HCT116 (cell line): ENCODE measurements around the gene NCBP3. TPM values are rescaled to one million over a fixed set of nuclear protein-coding genes. Genes with fewer than 3 reads are reported as not detected.
A peak's percentile ranks its signal among the peaks of the same experiment; 100 is the strongest.

Source experiments
- ATAC-seq: fragments of 200-7000 bp; cut with Tn5 transposase; 2 replicates; pipeline ENCODE4 v1.9.1; 2020; ENCODE audit warnings: mild to moderate bottlenecking, moderate library complexity
- BruUV-seq: library from RNA; stranded (reverse); fragments of 400-500 nt; replicated peaks from 2 replicates; lab custom pipeline; 2021; lab: Mats Ljungman, UMichigan
- CTCF ChIA-PET: fragments of 300-600 bp; sonication (Branson Sonifier 250); formaldehyde crosslinking; loops from one replicate; lab custom pipeline; 2021; ENCODE audit warnings: antibody characterized with exemption; lab: Charles Lee
- POLR2A ChIA-PET: fragments of 300-600, 350-600 bp; sonication (Branson Sonifier 250); formaldehyde crosslinking; loops from one replicate; lab custom pipeline; 2021; ENCODE audit warnings: antibody characterized with exemption; lab: Charles Lee
- RAD21 ChIA-PET, 2 experiments: fragments of 300-600 bp; sonication (Branson Sonifier 250); formaldehyde crosslinking; loops; one replicate each; lab custom pipeline; 2023; ENCODE audit warnings: low total read pairs in 2 of 2; ENCODE audit not compliant: uncharacterized antibody in 2 of 2, unreplicated experiment in 2 of 2, low non-redundant PET in 1 of 2; lab: Charles Lee
- DNase-seq: peaks from one replicate; pipeline ENCODE4 v3.0.0-alpha.2; 2010; ENCODE audit warnings: low read depth, low spot score
- H2AFZ ChIP-seq: fragments of 200-600 bp; shearing (Covaris generic), sonication (generic); 2 replicates; pipeline ENCODE4 v1.6.1; 2017; ENCODE audit warnings: low read depth, mixed run types, mixed read lengths, antibody characterized with exemption, low read length; ENCODE audit not compliant: poor library complexity, severe bottlenecking
- H3K27ac ChIP-seq: 2 replicates; pipeline ENCODE4 v1.5.1; 2012; ENCODE audit warnings: low read depth, low read length
- H3K27me3 ChIP-seq: fragments of 200-600 bp; sonication (generic); 2 replicates; pipeline ENCODE4 v1.6.1; 2016; ENCODE audit warnings: mixed run types, low read length, mixed read lengths; ENCODE audit not compliant: insufficient read depth
- H3K36me3 ChIP-seq, 2 experiments: fragments of 200-500 bp in 1 of 2; fragments of 200-600 bp in 1 of 2; sonication (Bioruptor generic) in 1 of 2; sonication (generic) in 1 of 2; 2 replicates each; pipeline versions ENCODE4 v1.5.1 to v1.6.1; 2014 to 2016; ENCODE audit warnings: low read length in 2 of 2, inconsistent platforms in 1 of 2, mixed read lengths in 1 of 2, mixed run types in 1 of 2; ENCODE audit not compliant: insufficient read depth in 2 of 2, control insufficient read depth in 1 of 2
- H3K4me1 ChIP-seq, 2 experiments: fragments of 200-600 bp in 1 of 2; sonication (generic) in 1 of 2; 2 replicates each; pipeline versions ENCODE4 v1.5.1 to v1.6.1; 2012 to 2017; ENCODE audit warnings: low read length in 2 of 2, inconsistent platforms in 1 of 2, mild to moderate bottlenecking in 1 of 2, mixed read lengths in 1 of 2, mixed run types in 1 of 2, moderate library complexity in 1 of 2; ENCODE audit not compliant: insufficient read depth in 2 of 2, control insufficient read depth in 1 of 2
- H3K4me2 ChIP-seq: fragments of 200-600 bp; sonication (generic); 2 replicates; pipeline ENCODE4 v1.6.1; 2017; ENCODE audit warnings: mixed run types, low read length, mixed read lengths
- H3K4me3 ChIP-seq, 2 experiments: fragments of 200-600 bp in 1 of 2; sonication (generic) in 1 of 2; replicated peaks in 1 of 2; 2 replicates each; pipeline ENCODE4 v1.5.1; 2011 to 2016; ENCODE audit warnings: low read length in 2 of 2, control low read depth in 1 of 2, low read depth in 1 of 2, mild to moderate bottlenecking in 1 of 2, mixed read lengths in 1 of 2, mixed run types in 1 of 2
- H3K79me2 ChIP-seq: fragments of 200-600 bp; sonication (generic); 2 replicates; pipeline ENCODE4 v1.6.1; 2017; ENCODE audit warnings: mild to moderate bottlenecking, mixed run types, low read length, moderate library complexity, mixed read lengths; ENCODE audit not compliant: insufficient read depth
- H3K9ac ChIP-seq: fragments of 200-600 bp; sonication (generic); 2 replicates; pipeline ENCODE4 v1.6.1; 2016; ENCODE audit warnings: low read length, mixed read lengths
- H3K9me2 ChIP-seq: fragments of 200-600 bp; sonication (generic), shearing (Covaris generic); 2 replicates; pipeline ENCODE4 v1.6.1; 2017; ENCODE audit warnings: mixed run types, mild to moderate bottlenecking, moderate library complexity; ENCODE audit not compliant: insufficient read depth
- H3K9me3 ChIP-seq, 2 experiments: fragments of 200-500 bp in 1 of 2; fragments of 200-600 bp in 1 of 2; sonication (Bioruptor generic) in 1 of 2; sonication (generic) in 1 of 2; 2 replicates each; pipeline ENCODE4 v1.6.1; 2014 to 2017; ENCODE audit warnings: low read length in 2 of 2, mixed read lengths in 2 of 2, inconsistent platforms in 1 of 2, low read depth in 1 of 2, mild to moderate bottlenecking in 1 of 2, mixed run types in 1 of 2, moderate library complexity in 1 of 2; ENCODE audit not compliant: control insufficient read depth in 1 of 2, insufficient read depth in 1 of 2
- H4K20me1 ChIP-seq: fragments of 200-600 bp; sonication (generic), shearing (Covaris generic); 2 replicates; pipeline ENCODE4 v1.6.1; 2017; ENCODE audit warnings: mixed run types, mild to moderate bottlenecking, moderate library complexity; ENCODE audit not compliant: insufficient read depth
- ATF3 ChIP-seq: IDR thresholded peaks from 2 replicates; pipeline ENCODE4 v1.6.1; 2012
- CBX3 ChIP-seq: IDR thresholded peaks from 2 replicates; pipeline ENCODE4 v1.6.1; 2012; ENCODE audit warnings: low read depth
- CEBPB ChIP-seq: IDR thresholded peaks from 2 replicates; pipeline ENCODE4 v1.6.1; 2012; ENCODE audit warnings: low read depth
- CTCF ChIP-seq, 3 experiments: fragments of 200-600 bp in 1 of 3; sonication (generic) in 1 of 3; IDR thresholded peaks in 2 of 3; conservative IDR thresholded peaks in 1 of 3; 2 replicates each; pipeline ENCODE4 v1.5.1; 2012 to 2017; ENCODE audit warnings: low read depth in 2 of 3, low read length in 2 of 3, antibody characterized with exemption in 1 of 3, borderline replicate concordance in 1 of 3, control low read depth in 1 of 3, mild to moderate bottlenecking in 1 of 3, mixed read lengths in 1 of 3, mixed run types in 1 of 3, moderate library complexity in 1 of 3; ENCODE audit not compliant: insufficient read depth in 1 of 3
- EGR1 ChIP-seq: IDR thresholded peaks from 2 replicates; pipeline ENCODE4 v1.6.1; 2012; ENCODE audit warnings: low read depth
- ELF1 ChIP-seq: IDR thresholded peaks from 2 replicates; pipeline ENCODE4 v1.6.1; 2012; ENCODE audit warnings: low read depth, borderline replicate concordance
- FOSL1 ChIP-seq: IDR thresholded peaks from 2 replicates; pipeline ENCODE4 v1.6.1; 2012; ENCODE audit warnings: low read depth
- JUND ChIP-seq: IDR thresholded peaks from 2 replicates; pipeline ENCODE4 v1.6.1; 2012
- MAX ChIP-seq: IDR thresholded peaks from 2 replicates; pipeline ENCODE4 v1.6.1; 2012
- POLR2AphosphoS5 ChIP-seq: IDR thresholded peaks from 2 replicates; pipeline ENCODE4 v1.6.1; 2011; ENCODE audit warnings: mild to moderate bottlenecking, low read depth, low read length, moderate library complexity
- REST ChIP-seq: IDR thresholded peaks from 2 replicates; pipeline ENCODE4 v1.6.1; 2012; ENCODE audit warnings: low read depth
- SIN3A ChIP-seq: IDR thresholded peaks from 2 replicates; pipeline ENCODE4 v1.6.1; 2012; ENCODE audit warnings: low read depth
- SP1 ChIP-seq: IDR thresholded peaks from 2 replicates; pipeline ENCODE4 v1.6.1; 2012; ENCODE audit warnings: low read depth
- TCF7L2 ChIP-seq: IDR thresholded peaks from 2 replicates; pipeline ENCODE4 v1.7.0; 2011; ENCODE audit warnings: borderline replicate concordance, inconsistent platforms; ENCODE audit not compliant: insufficient read depth, insufficient read length; ENCODE audit errors: extremely low read depth
- YY1 ChIP-seq: IDR thresholded peaks from 2 replicates; pipeline ENCODE4 v1.6.1; 2011; ENCODE audit warnings: low read length, low read depth, moderate library complexity, mild to moderate bottlenecking; ENCODE audit not compliant: insufficient replicate concordance; ENCODE audit errors: extremely low read depth
- ZFX ChIP-seq: fragments of 450-650 bp; IDR thresholded peaks from 2 replicates; pipeline ENCODE4 v1.6.1; 2017
- intact Hi-C: fragments of 100-400 bp; cut with micrococcal nuclease; formaldehyde crosslinking; loops from 2 replicates; pipeline ENCODE4 v1.10.0; 2022
- total RNA-seq: library from RNA; stranded (reverse); gene quantifications from one replicate; pipeline ENCODE4 v1.2.1, GENCODE V29; 2021; ENCODE audit not compliant: unreplicated experiment
- TF ChIP-seq, protein P1 (sequence below): IDR thresholded peaks from 2 replicates; pipeline ENCODE4 v1.6.1; 2011; ENCODE audit warnings: mild to moderate bottlenecking, low read length, moderate library complexity; ENCODE audit not compliant: insufficient replicate concordance; ENCODE audit errors: extremely low read depth

Gene NCBP3
- total RNA-seq, 1 experiment from 2014 or later, result 46.5 TPM

GRCh38 chr17:3885271-3885670, 39.2 kb upstream of the NCBP3 start:
- DNase-seq (no peak), ATAC-seq (no peak)
- H3K4me2 ChIP-seq, result 0 out of 2 replicates have a peak overlapping the region, but pooled peaks have one; percentile 61
- ChIA-PET CTCF (interaction anchor here (0.8 kb wide), 1 partner anchor 29 kb away, joined by 3 read pairs; no protein-coding TSS in a partner anchor), POLR2A (no interaction called here), RAD21 (interaction anchor here in 1 of 2 experiments (0.6 kb wide), 1 partner anchor 117 kb away, joined by 3 read pairs; no protein-coding TSS in a partner anchor)
- no peak overlapping the region; the same call in 1 of the 2 replicates for H3K9ac ChIP-seq
- H3K36me3 ChIP-seq, result peaks cover 4 to 13% of the 10 kb centered on the region in 2 experiments; a peak in 2 of 4 replicates
- peaks cover 42 to 49% of the 10 kb centered on the region in 2 experiments for H3K4me1 ChIP-seq
- intact Hi-C loops, result no loop called here
- no peak overlapping the region for H2AFZ ChIP-seq
- H4K20me1 ChIP-seq, result no peaks in the 10 kb centered on the region
- H3K4me3 ChIP-seq, result no peak overlapping the region
- H3K27ac ChIP-seq, result 0 out of 2 replicates have a peak overlapping the region, but pooled peaks have one; percentile 22
- peaks cover 16% of the 10 kb centered on the region; the same call in 1 of the 2 replicates for H3K79me2 ChIP-seq
- no peaks in the 10 kb centered on the region for H3K9me2 ChIP-seq
- BruUV-seq, result no TSS peak
- TF ChIP-seq CTCF (IDR thresholded peaks at IDR 0.05 in 2 of 3, conservative IDR thresholded peaks at IDR 0.05 in 1 of 3; ENCODE audit: borderline replicate concordance in 1 of 3, insufficient read depth in 1 of 3, low read depth in 2 of 3, low read length in 2 of 3) (no peak), TCF7L2 (no peak), FOSL1 (no peak), CBX3 (no peak), SP1 (no peak), REST (no peak), MAX (no peak), JUND (no peak), YY1 (no peak), ZFX (no peak), POLR2AphosphoS5 (no peak), EGR1 (no peak), SIN3A (no peak), ELF1 (no peak), CEBPB (no peak), ATF3 (no peak)
- TF ChIP-seq, protein P1, sequence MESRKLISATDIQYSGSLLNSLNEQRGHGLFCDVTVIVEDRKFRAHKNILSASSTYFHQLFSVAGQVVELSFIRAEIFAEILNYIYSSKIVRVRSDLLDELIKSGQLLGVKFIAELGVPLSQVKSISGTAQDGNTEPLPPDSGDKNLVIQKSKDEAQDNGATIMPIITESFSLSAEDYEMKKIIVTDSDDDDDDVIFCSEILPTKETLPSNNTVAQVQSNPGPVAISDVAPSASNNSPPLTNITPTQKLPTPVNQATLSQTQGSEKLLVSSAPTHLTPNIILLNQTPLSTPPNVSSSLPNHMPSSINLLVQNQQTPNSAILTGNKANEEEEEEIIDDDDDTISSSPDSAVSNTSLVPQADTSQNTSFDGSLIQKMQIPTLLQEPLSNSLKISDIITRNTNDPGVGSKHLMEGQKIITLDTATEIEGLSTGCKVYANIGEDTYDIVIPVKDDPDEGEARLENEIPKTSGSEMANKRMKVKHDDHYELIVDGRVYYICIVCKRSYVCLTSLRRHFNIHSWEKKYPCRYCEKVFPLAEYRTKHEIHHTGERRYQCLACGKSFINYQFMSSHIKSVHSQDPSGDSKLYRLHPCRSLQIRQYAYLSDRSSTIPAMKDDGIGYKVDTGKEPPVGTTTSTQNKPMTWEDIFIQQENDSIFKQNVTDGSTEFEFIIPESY, result no peak
- H3K9me3 ChIP-seq, result no peaks in the 10 kb centered on the region
- H3K27me3 ChIP-seq, result no peaks in the 10 kb centered on the region
